GM23248 (cell line): ENCODE data around the gene EFNA2.

Experiments
- EZH2 ChIP-seq: fragments of 200-600 bp; sonication (generic); IDR thresholded peaks from 2 replicates; pipeline ENCODE4 v1.6.1; 2018; ENCODE audit warnings: antibody characterized with exemption, mild to moderate bottlenecking; ENCODE audit not compliant: insufficient read depth, poor library complexity, severe bottlenecking
- EZH2phosphoT487 ChIP-seq: fragments of 200-600 bp; sonication (generic); IDR thresholded peaks from 2 replicates; pipeline ENCODE4 v1.6.1; 2018; ENCODE audit warnings: antibody characterized with exemption, moderate library complexity, mild to moderate bottlenecking, low read depth; ENCODE audit not compliant: insufficient read depth

- no peak for TF ChIP-seq EZH2phosphoT487
- no peak for TF ChIP-seq EZH2
Measured at GRCh38 chr19:1324249-1324805, 38.7 kb downstream of the EFNA2 start.
